Sigmoid colon (tissue), 7 donors: ENCODE data around the gene CNTN1. TPM values are rescaled to one million over a fixed set of nuclear protein-coding genes. Genes with fewer than 3 reads are reported as not detected.

Experiments
- DNase-seq: peaks from one replicate; pipeline ENCODE4 v3.0.0-alpha.2; 2019
- H3K27ac ChIP-seq, 4 donors: fragments of 200-600 bp; sonication (generic); one replicate each; pipeline ENCODE4 v1.5.1; 2016 to 2019; ENCODE audit warnings: mild to moderate bottlenecking in 1 of 4
- H3K27me3 ChIP-seq, 3 donors: fragments of 200-600 bp; sonication (generic); one replicate each; pipeline ENCODE4 v1.5.1; 2019; ENCODE audit warnings: mild to moderate bottlenecking in 1 of 3
- H3K36me3 ChIP-seq, 4 donors: fragments of 200-600 bp; sonication (generic); one replicate each; pipeline ENCODE4 v1.5.1; 2016 to 2019
- H3K4me1 ChIP-seq, 4 donors: fragments of 200-600 bp; sonication (generic); one replicate each; pipeline ENCODE4 v1.5.1; 2017 to 2019
- H3K4me3 ChIP-seq, 4 donors: fragments of 200-600 bp; sonication (generic); one replicate each; pipeline ENCODE4 v1.5.1; 2017 to 2019; ENCODE audit warnings: mild to moderate bottlenecking in 2 of 4, moderate library complexity in 1 of 4
- H3K9me3 ChIP-seq, 4 donors: fragments of 200-600 bp in 3 of 4; sonication (generic) in 3 of 4; one replicate each; pipeline versions ENCODE4 v1.5.1 to v1.6.1; 2013 to 2019
- EP300 ChIP-seq, 4 donors: sonication (generic); formaldehyde crosslinking; IDR thresholded peaks; one replicate each; pipeline ENCODE4 v1.6.1; 2017; ENCODE audit warnings: antibody characterized with exemption in 4 of 4
- POLR2A ChIP-seq, 2 donors: fragments of 450-650 bp; IDR thresholded peaks; one replicate each; pipeline ENCODE4 v1.6.1; 2016; ENCODE audit warnings: antibody characterized with exemption in 2 of 2, mild to moderate bottlenecking in 2 of 2, moderate library complexity in 2 of 2
- POLR2AphosphoS5 ChIP-seq, 4 donors: sonication (generic); formaldehyde crosslinking; IDR thresholded peaks; one replicate each; pipeline ENCODE4 v1.6.1; 2017; ENCODE audit warnings: antibody characterized with exemption in 4 of 4
- WGBS, 2 donors: extraction: QIAGEN DNeasy Blood & Tissue Kit; methylation state at CpG; one replicate each; pipeline ENCODE4 v1.1.7; 2013; 5-methylcytosine and 5-hydroxymethylcytosine counted together
- intact Hi-C: fragments of 100-400 bp; cut with DNase I; formaldehyde crosslinking; loops from one replicate; pipeline ENCODE4 v1.15.1; 2023
- polyA plus RNA-seq, 3 donors: library from polyadenylated mRNA; stranded (reverse); fragments of 200-250 nt; gene quantifications; one replicate each; pipeline ENCODE4 v1.2.3, GENCODE V29; 2013
- total RNA-seq, 4 donors: library from RNA; depleted of rRNA; stranded (reverse); fragments of >200 nt; gene quantifications; one replicate each; pipeline ENCODE4 v1.1.0, GENCODE V29; 2016
- TF ChIP-seq, protein P1 (sequence below), 4 experiments: fragments of 450-650 bp in 3 of 4; fragments of 200-600 bp in 1 of 4; IDR thresholded peaks; one replicate each; pipeline ENCODE4 v1.5.1; 2016 to 2019; ENCODE audit warnings: antibody characterized with exemption in 4 of 4, mild to moderate bottlenecking in 3 of 4, moderate library complexity in 2 of 4
- donor health status: healthy with polysubstance abuse.
- donor health status: Bipolar disorder and iron deficiency.
- donor health status: healthy.

CNTN1 gene
- total and polyA plus RNA-seq, 7 donors = 0.46 to 23.2 (median 5.9) TPM

DNA sequence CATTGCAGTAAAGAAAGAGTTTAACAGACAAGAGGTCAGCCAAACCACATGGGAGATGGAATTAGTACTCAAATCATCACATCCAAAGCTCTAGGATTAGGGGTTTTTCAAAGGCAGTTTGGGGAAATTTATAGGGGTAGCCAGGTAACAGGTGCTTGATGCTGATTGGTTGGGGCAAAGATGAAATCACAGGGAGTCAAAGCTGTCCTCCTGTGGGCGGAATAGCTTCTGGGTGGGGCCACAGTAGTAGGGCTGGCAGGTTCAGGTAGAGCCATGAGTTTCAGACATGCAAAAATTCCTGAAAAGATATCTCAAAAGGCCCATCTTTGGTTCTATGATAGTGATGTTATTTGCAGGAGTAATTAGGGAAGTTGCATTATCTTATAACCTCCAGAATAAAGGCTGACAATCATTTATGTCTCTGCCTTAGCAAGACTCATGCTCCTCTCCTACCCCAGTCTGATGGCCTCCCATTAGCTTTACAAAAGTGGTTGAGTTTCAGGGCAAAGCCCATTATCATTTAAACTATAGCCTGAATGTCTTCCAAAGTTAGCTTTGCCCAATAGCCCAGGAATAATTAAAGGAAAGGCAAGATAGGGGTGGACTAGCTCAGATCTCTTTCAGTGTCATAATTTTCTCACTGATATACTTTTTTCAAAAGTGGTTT lies 42.1 kb upstream of the CNTN1 start:
- Histone ChIP-seq H3K9me3 (no peaks in the 10 kb centered on the region), H3K27ac (no peak overlapping the region), H3K4me3 (no peak overlapping the region), H3K4me1 (peaks cover 0 to 4% (median 0%) of the 10 kb centered on the region in 4 donors), H3K27me3 (no peaks in the 10 kb centered on the region), H3K36me3 (no peaks in the 10 kb centered on the region)
- no peak for DNase-seq
- TF ChIP-seq POLR2AphosphoS5 (IDR thresholded peaks at IDR 0.05) (no peak), POLR2A (IDR thresholded peaks at IDR 0.05) (no peak), EP300 (IDR thresholded peaks at IDR 0.05) (no peak)
- TF ChIP-seq, protein P1, sequence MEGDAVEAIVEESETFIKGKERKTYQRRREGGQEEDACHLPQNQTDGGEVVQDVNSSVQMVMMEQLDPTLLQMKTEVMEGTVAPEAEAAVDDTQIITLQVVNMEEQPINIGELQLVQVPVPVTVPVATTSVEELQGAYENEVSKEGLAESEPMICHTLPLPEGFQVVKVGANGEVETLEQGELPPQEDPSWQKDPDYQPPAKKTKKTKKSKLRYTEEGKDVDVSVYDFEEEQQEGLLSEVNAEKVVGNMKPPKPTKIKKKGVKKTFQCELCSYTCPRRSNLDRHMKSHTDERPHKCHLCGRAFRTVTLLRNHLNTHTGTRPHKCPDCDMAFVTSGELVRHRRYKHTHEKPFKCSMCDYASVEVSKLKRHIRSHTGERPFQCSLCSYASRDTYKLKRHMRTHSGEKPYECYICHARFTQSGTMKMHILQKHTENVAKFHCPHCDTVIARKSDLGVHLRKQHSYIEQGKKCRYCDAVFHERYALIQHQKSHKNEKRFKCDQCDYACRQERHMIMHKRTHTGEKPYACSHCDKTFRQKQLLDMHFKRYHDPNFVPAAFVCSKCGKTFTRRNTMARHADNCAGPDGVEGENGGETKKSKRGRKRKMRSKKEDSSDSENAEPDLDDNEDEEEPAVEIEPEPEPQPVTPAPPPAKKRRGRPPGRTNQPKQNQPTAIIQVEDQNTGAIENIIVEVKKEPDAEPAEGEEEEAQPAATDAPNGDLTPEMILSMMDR (IDR thresholded peaks at IDR 0.05) = no peak
- 77 to 97% methylated on average over 1 of the region's 1 CpG for WGBS, 2 donors
- intact Hi-C loops = no loop called here

DNA sequence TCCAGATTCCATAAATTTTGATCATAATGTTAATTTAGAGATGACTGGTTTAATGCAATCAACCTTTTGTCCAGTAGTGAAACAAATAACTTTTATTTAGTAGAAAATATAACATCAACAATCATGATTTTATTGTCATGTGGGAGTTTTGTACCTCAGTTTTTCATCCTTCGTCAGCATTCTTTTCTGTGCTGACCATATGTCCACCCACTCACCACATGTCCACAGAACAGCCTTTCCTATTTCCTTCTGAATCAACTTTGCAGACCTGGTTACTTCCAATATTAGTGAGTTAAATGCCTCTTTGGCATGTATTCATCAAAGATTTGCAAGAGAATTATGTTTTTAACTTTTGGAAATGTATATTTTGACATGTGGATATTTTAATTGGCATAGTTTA lies 36.8 kb upstream of the CNTN1 start:
- TF ChIP-seq POLR2AphosphoS5 (IDR thresholded peaks at IDR 0.05) = no peak
- TF ChIP-seq, protein P1 (IDR thresholded peaks at IDR 0.05) = no peak
- TF ChIP-seq POLR2A (IDR thresholded peaks at IDR 0.05) = no peak
- TF ChIP-seq EP300 (IDR thresholded peaks at IDR 0.05) = no peak
- no peaks in the 10 kb centered on the region for H3K27me3 ChIP-seq
- no peaks in the 10 kb centered on the region for H3K9me3 ChIP-seq
- H3K4me3 ChIP-seq = no peak overlapping the region
- DNase-seq = no peak
- no peaks in the 10 kb centered on the region for H3K4me1 ChIP-seq
- no peak overlapping the region for H3K27ac ChIP-seq
- intact Hi-C loops = no loop called here
- H3K36me3 ChIP-seq = no peaks in the 10 kb centered on the region
- WGBS, 2 donors = 86 to 92% methylated on average over 1 of the region's 1 CpG

DNA sequence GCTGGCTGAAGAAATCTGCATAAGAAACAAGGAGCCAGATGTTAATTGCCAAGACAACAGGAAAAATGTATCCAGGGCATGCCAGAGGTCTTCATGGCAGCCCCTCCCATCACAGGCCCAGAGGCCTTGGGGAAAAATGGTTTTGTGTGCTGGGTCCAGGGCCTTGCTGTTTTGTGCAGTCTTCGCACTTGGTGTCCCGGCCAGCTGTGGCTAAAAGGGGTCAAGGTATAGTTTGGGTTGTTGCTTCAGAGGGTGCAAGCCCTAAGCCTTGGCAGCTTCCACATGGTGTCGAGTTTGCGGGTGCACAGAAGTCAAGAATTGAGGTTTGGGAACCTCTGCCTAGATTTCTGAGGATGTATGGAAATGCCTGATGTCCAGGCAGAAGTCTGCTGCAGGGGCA lies 29.9 kb upstream of the CNTN1 start:
- intact Hi-C loops = no loop called here
- WGBS, 2 donors = 83 to 91% methylated on average over 4 of the region's 4 CpGs
- Histone ChIP-seq H3K36me3 (no peaks in the 10 kb centered on the region), H3K4me1 (no peaks in the 10 kb centered on the region), H3K27ac (no peak overlapping the region), H3K9me3 (no peaks in the 10 kb centered on the region), H3K4me3 (no peak overlapping the region), H3K27me3 (no peaks in the 10 kb centered on the region)
- DNase-seq = no peak
- TF ChIP-seq EP300 (IDR thresholded peaks at IDR 0.05) = no peak
- TF ChIP-seq, protein P1 (IDR thresholded peaks at IDR 0.05) = no peak
- TF ChIP-seq POLR2AphosphoS5 (IDR thresholded peaks at IDR 0.05) = no peak
- no peak for TF ChIP-seq POLR2A (IDR thresholded peaks at IDR 0.05)

DNA sequence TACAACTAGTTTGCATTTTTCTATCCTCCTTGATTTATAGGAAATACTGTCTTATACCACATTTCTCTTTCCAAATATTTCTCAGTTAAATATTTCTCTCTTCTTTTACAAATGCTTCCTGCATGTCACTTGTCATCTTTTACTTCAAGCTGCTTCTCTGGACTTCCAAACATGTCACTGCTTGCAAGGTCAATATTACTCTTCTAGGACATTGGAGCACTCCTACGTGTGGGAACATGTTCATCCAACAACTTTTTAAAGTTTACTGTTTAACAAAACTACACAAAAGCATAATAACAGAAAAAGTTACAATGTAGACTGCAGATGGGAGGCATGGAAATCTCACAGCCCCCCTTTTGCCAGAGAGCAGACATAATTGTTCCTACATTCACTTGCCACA lies 28.5 kb upstream of the CNTN1 start:
- 71 to 74% methylated on average over 1 of the region's 1 CpG for WGBS, 2 donors

More for the DNA sequence above, 28.5 kb upstream of the CNTN1 start:
- intact Hi-C loops = no loop called here
- no peaks in the 10 kb centered on the region for H3K4me1 ChIP-seq
- H3K4me3 ChIP-seq = no peak overlapping the region
- DNase-seq = no peak
- no peak overlapping the region for H3K27ac ChIP-seq
- no peaks in the 10 kb centered on the region for H3K9me3 ChIP-seq
- H3K36me3 ChIP-seq = no peaks in the 10 kb centered on the region
- TF ChIP-seq POLR2AphosphoS5 (IDR thresholded peaks at IDR 0.05) = no peak
- no peak for TF ChIP-seq POLR2A (IDR thresholded peaks at IDR 0.05)
- TF ChIP-seq EP300 (IDR thresholded peaks at IDR 0.05) = no peak
- TF ChIP-seq, protein P1 (IDR thresholded peaks at IDR 0.05) = no peak
- H3K27me3 ChIP-seq = no peaks in the 10 kb centered on the region
